RWPE1 (cell line): ENCODE results near the gene IFNG.
"Not testable (repeated sequence)": the region's sequence is repeated elsewhere in the genome, so short reads cannot be mapped to it uniquely, and the experiment has no call there.

Experiments used
- CTCF ChIA-PET: fragments of 350-600 bp; sonication (Branson Sonifier 250); formaldehyde crosslinking; extraction: SDS; loops from one replicate; lab custom pipeline; 2021; lab: Yijun Ruan, JAX
- POLR2A ChIA-PET: fragments of 400-600 bp; formaldehyde crosslinking; extraction: SDS; loops from one replicate; lab custom pipeline; 2020; ENCODE audit warnings: antibody characterized with exemption; ENCODE audit not compliant: low non-redundant PET; lab: Yijun Ruan, JAX
- DNase-seq: peaks from one replicate; pipeline ENCODE4 v3.0.0; 2012; ENCODE audit warnings: low spot score
- H3K27ac ChIP-seq: fragments of 450-650 bp; 2 replicates; pipeline ENCODE4 v1.5.1; 2017
- TF ChIP-seq, protein P1 (sequence below): fragments of 450-650 bp; conservative IDR thresholded peaks from 2 replicates; pipeline ENCODE4 v1.5.1; 2017; ENCODE audit warnings: low read depth, mild to moderate bottlenecking

Gene IFNG

DNA sequence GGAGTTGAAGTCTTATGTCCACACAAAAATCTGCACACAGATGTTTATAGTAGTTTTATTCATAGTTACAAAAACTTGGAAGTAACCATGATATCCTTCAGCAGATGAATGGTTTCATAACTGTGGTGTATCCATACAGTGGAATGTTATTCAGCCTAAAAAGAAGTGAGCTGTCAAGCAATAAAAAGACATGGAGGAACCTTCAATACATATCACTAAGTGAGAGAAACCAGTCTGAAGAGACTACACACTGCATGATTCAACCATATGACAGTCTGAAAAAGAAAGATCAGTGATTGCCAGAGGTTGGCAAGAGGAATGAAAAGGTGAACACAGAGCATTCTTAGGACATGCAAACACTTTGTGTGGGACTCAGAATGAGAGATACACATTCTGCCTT is 18.6 kb upstream of the IFNG start:
- no peak overlapping the region for H3K27ac ChIP-seq
- no peak for DNase-seq
- ChIA-PET POLR2A (no interaction called here), CTCF (no interaction called here)
- TF ChIP-seq, protein P1, sequence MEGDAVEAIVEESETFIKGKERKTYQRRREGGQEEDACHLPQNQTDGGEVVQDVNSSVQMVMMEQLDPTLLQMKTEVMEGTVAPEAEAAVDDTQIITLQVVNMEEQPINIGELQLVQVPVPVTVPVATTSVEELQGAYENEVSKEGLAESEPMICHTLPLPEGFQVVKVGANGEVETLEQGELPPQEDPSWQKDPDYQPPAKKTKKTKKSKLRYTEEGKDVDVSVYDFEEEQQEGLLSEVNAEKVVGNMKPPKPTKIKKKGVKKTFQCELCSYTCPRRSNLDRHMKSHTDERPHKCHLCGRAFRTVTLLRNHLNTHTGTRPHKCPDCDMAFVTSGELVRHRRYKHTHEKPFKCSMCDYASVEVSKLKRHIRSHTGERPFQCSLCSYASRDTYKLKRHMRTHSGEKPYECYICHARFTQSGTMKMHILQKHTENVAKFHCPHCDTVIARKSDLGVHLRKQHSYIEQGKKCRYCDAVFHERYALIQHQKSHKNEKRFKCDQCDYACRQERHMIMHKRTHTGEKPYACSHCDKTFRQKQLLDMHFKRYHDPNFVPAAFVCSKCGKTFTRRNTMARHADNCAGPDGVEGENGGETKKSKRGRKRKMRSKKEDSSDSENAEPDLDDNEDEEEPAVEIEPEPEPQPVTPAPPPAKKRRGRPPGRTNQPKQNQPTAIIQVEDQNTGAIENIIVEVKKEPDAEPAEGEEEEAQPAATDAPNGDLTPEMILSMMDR: no peak

DNA sequence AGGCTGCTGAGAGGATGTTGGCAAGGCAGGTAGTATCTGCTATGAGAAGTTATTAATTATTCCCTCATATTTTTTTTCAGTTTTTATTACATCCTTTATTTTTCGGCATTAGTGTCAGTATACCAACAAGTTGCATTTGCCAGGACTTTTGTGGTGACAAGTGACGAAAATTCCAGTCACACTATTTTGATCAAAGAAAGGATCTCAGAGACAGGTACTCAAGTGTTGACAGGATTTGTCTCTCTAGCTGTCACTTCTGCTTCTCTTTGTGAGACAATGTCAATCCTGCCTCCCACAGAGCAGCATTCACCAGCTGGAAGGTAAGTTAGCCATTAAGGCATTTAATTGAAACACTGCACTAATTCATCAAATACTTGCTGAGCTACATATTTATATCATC is 18.0 kb upstream of the IFNG start:
- H3K27ac ChIP-seq: no peak overlapping the region
- ChIA-PET CTCF (no interaction called here), POLR2A (no interaction called here)
- no peak for DNase-seq
- TF ChIP-seq, protein P1: no peak

DNA sequence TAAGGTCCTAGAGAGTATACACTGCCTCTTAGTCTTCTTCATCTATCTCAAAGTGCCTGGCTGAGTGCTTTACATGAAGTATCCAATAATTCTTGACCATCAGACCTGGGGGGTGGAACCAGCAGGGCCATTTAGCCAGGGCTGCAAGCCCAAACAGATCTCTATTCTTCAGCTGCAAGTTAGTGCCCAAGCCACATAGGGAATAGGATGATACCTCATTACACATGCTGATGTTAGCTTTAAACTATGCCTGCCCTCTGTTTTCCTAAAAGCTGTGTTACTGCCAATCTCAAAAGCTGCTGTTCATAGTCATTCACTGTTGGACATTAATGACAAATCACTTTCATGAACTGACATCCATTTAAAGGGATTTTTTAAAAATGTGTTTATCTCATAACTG is 16.7 kb upstream of the IFNG start:
- CTCF ChIA-PET: no interaction called here
- no peak overlapping the region for H3K27ac ChIP-seq
- POLR2A ChIA-PET: no interaction called here
- TF ChIP-seq, protein P1: no peak
- DNase-seq: no peak

DNA sequence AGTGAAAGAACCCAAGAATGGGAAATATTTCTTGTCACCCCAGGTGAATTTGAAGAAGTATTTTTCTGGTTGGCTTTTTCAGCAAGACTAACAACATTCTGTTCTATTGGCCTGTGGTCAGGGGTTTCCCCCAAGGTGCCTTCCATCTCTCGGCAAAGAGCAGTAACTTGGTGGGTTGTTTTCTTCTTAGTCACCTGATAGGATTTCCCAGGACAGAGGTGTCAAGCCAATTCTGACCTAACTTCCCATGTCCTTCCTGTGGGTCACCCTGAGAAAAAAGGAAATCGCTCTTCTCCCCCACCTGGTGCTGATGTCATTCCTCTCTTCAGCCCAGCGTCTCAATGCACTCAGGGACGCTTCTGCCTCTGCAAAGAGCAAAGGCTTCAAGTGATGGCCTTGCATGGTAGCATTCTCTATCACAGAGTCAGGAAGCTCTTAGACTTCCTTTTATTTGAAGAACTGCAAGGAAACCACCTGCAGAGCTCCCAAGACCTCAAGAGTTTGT is 16.1 kb upstream of the IFNG start:
- TF ChIP-seq, protein P1: no peak
- POLR2A ChIA-PET: no interaction called here
- no peak overlapping the region for H3K27ac ChIP-seq
- CTCF ChIA-PET: no interaction called here
- no peak for DNase-seq

DNA sequence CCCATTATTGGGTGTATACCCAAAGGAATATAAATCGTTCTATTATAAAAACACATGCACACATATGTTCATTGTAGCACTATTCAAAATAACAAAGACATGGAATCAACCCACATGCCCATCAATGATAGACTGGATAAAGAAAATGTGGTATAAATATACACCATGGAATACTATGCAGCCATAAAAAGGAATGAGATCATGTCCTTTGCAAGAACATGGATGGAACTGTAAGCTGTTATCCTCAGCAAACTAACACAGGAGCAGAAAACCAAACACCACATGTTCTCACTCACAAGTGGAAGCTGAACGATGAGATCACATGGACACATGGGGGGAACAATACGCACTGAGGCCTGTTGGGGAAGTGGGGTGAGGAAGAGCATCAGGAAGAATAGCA is 15.2 kb upstream of the IFNG start:
- POLR2A ChIA-PET: not testable (repeated sequence)

DNA sequence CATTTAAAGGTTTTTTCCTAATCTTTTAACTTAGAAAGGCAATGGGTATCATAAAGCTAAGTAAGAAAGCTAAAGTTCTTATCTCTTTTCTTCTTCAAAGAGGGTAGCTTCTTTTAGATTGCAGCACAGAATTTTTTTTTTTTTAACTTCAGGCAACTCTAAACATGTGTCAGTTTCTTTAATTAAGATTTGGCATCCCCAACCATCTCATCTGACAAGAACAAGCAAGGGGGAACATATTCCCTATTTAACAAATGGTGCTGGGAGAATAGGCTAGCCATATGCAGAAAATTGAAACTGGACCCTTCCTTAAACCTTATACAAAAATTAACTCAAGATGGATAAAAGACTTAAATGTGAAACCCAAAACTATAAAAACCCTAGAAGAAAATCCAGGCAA is 14.3 kb upstream of the IFNG start:
- H3K27ac ChIP-seq: no peak overlapping the region
- TF ChIP-seq, protein P1: no peak
- no peak for DNase-seq
- CTCF ChIA-PET: interaction anchor here (0.5 to 0.9 kb wide), 3 partner anchors 15 to 312 kb away, joined by 3 to 4 read pairs (median 3); no protein-coding TSS in a partner anchor
- POLR2A ChIA-PET: no interaction called here

More for the DNA sequence above, 15.2 kb upstream of the IFNG start:
- DNase-seq, CTCF ChIA-PET, H3K27ac ChIP-seq: not testable (repeated sequence)

DNA sequence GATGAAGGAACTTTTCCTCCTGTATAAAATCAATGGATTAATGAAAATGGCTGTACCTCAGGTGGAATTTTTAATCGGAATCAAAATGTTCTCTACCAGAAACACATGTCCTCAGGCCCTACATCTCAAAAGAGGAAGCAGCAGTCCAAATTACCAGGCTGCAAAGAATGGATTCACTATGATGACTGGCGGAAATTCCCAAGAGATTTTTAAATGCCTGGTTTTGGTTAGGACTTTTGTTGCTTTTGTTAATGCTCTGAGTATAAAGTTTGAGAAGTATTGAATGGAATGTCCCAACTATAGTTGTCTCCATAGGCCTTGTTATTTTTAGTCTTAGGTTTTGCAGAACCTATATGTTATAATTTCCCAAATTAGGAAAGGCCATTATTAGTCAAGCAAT is 11.2 kb upstream of the IFNG start:
- ChIA-PET CTCF (interaction anchor here (1.2 kb wide), 1 partner anchor 13 kb away, joined by 3 read pairs; no protein-coding TSS in a partner anchor), POLR2A (no interaction called here)
- H3K27ac ChIP-seq: no peak overlapping the region
- DNase-seq: no peak
- TF ChIP-seq, protein P1: no peak
